Panc1 (cell line): Measurements from ENCODE around the gene TPM4. TPM values are rescaled to one million over a fixed set of nuclear protein-coding genes. Genes with fewer than 3 reads are reported as not detected.
"Not testable (repeated sequence)": the region's sequence is repeated elsewhere in the genome, so short reads cannot be mapped to it uniquely, and the experiment has no call there.

ENCODE experiments used
- ATAC-seq: fragments of 200-7000 bp; cut with Tn5 transposase; 2 replicates; pipeline ENCODE4 v1.9.1; 2020; ENCODE audit warnings: mild to moderate bottlenecking, moderate library complexity
- BruUV-seq: library from RNA; stranded (reverse); fragments of 400-500 nt; replicated peaks from 2 replicates; lab custom pipeline; 2021; lab: Mats Ljungman, UMichigan
- CTCF ChIA-PET: fragments of 300-600 bp; sonication (Branson Sonifier 250); formaldehyde crosslinking; loops from one replicate; lab custom pipeline; 2022; ENCODE audit warnings: antibody characterized with exemption; lab: Charles Lee
- POLR2A ChIA-PET: fragments of 300-600 bp; sonication (Branson Sonifier 250); formaldehyde crosslinking; loops from one replicate; lab custom pipeline; 2022; ENCODE audit warnings: antibody characterized with exemption; lab: Charles Lee
- DNase-seq: peaks from one replicate; pipeline ENCODE4 v3.0.0-alpha.2; 2010; ENCODE audit warnings: low read depth, low spot score
- H3K27ac ChIP-seq: 2 replicates; pipeline ENCODE4 v1.5.1; 2011; ENCODE audit warnings: mild to moderate bottlenecking, low read length, inconsistent platforms
- H3K27me3 ChIP-seq: fragments of 200-500 bp; sonication (Bioruptor generic); 2 replicates; pipeline ENCODE4 v1.6.0; 2014; ENCODE audit warnings: low read length, inconsistent platforms; ENCODE audit not compliant: control insufficient read depth, insufficient read depth
- H3K36me3 ChIP-seq: fragments of 200-500 bp; sonication (Bioruptor generic); 2 replicates; pipeline ENCODE4 v1.5.1; 2014; ENCODE audit warnings: inconsistent platforms, mild to moderate bottlenecking, low read length, moderate library complexity; ENCODE audit not compliant: control insufficient read depth, insufficient read depth
- H3K4me1 ChIP-seq: 2 replicates; pipeline ENCODE4 v1.5.1; 2011; ENCODE audit warnings: inconsistent platforms, mild to moderate bottlenecking, low read length, moderate library complexity; ENCODE audit not compliant: control insufficient read depth, insufficient read depth
- H3K4me3 ChIP-seq, 2 experiments: 2 replicates each; pipeline ENCODE4 v1.5.1; 2011 to 2012; ENCODE audit warnings: low read depth in 2 of 2, low read length in 2 of 2, mild to moderate bottlenecking in 2 of 2, inconsistent platforms in 1 of 2, moderate library complexity in 1 of 2
- H3K9me3 ChIP-seq: fragments of 200-500 bp; sonication (Bioruptor generic); 2 replicates; pipeline ENCODE4 v1.5.1; 2014; ENCODE audit warnings: low read depth, mild to moderate bottlenecking, inconsistent platforms, low read length, moderate library complexity; ENCODE audit not compliant: control insufficient read depth, insufficient read depth
- CTCF ChIP-seq: fragments of 450-650 bp; IDR thresholded peaks from 2 replicates; pipeline ENCODE4 v1.5.1; 2017; ENCODE audit warnings: mild to moderate bottlenecking
- POLR2AphosphoS5 ChIP-seq: IDR thresholded peaks from 2 replicates; pipeline ENCODE4 v1.6.1; 2012; ENCODE audit warnings: mild to moderate bottlenecking, low read depth, low read length, moderate library complexity
- REST ChIP-seq, 2 experiments: IDR thresholded peaks; 2 replicates each; pipeline ENCODE4 v1.6.1; 2011 to 2012; ENCODE audit warnings: low read depth in 2 of 2, control low read depth in 1 of 2, low read length in 1 of 2, mild to moderate bottlenecking in 1 of 2, moderate library complexity in 1 of 2; ENCODE audit not compliant: insufficient read depth in 1 of 2
- SIN3A ChIP-seq: IDR thresholded peaks from 2 replicates; pipeline ENCODE4 v1.6.1; 2012; ENCODE audit warnings: low read depth, mild to moderate bottlenecking, low read length, moderate library complexity, borderline replicate concordance; ENCODE audit not compliant: insufficient read depth
- TCF7L2 ChIP-seq: IDR thresholded peaks from 2 replicates; pipeline ENCODE4 v1.6.1; 2011; ENCODE audit warnings: mild to moderate bottlenecking, low read depth, low read length, inconsistent platforms
- in situ Hi-C: cut with HindIII; loops from 2 replicates; pipeline ENCODE4 v1.10.0; 2016; ENCODE audit warnings: low sequenced_read_pairs, low pct_unique_long_range_greater_than_20kb
- intact Hi-C: fragments of 100-400 bp; cut with micrococcal nuclease; formaldehyde crosslinking; loops from one replicate; pipeline ENCODE4 v1.10.0; 2022; ENCODE audit not compliant: unreplicated experiment
- total RNA-seq: library from RNA; stranded (reverse); gene quantifications from one replicate; pipeline ENCODE4 v1.2.1, GENCODE V29; 2021; ENCODE audit not compliant: unreplicated experiment

TPM4 gene
- total RNA-seq, 1 experiment from 2014 or later = 165 TPM

- no peak overlapping the region for H3K4me3 ChIP-seq
- no peaks in the 10 kb centered on the region; the same call in none of the 2 replicates for H3K36me3 ChIP-seq
- no TSS peak for BruUV-seq
- in situ Hi-C loops (no loop called here), intact Hi-C loops (no loop called here)
- TF ChIP-seq SIN3A = no peak
- H3K9me3 ChIP-seq = no peaks in the 10 kb centered on the region
- no peak overlapping the region for H3K27ac ChIP-seq
- H3K27me3 ChIP-seq = no peaks in the 10 kb centered on the region
- no peak for DNase-seq
- H3K4me1 ChIP-seq = no peaks in the 10 kb centered on the region
- ChIA-PET CTCF (no interaction called here), POLR2A (no interaction called here)
- no peak for ATAC-seq
Measured at GRCh38 chr19:16118489-16119033, 42.3 kb downstream of the TPM4 start.

GRCh38 chr19:16119075-16119857, 43.0 kb downstream of the TPM4 start:
- H3K9me3 ChIP-seq, ATAC-seq, DNase-seq, BruUV-seq, in situ Hi-C loops, intact Hi-C loops, H3K36me3 ChIP-seq, H3K4me1 ChIP-seq, H3K27me3 ChIP-seq, H3K4me3 ChIP-seq, POLR2A ChIA-PET, CTCF ChIA-PET, H3K27ac ChIP-seq: not testable (repeated sequence)

- ChIA-PET POLR2A (no interaction called here), CTCF (no interaction called here)
- in situ Hi-C loops = no loop called here
Measured at GRCh38 chr19:16121141-16121540, 44.8 kb downstream of the TPM4 start.

More at GRCh38 chr19:16121141-16121540, 44.8 kb downstream of the TPM4 start:
- no peaks in the 10 kb centered on the region; the same call in none of the 2 replicates for H3K36me3 ChIP-seq
- TF ChIP-seq TCF7L2 (no peak), SIN3A (no peak), POLR2AphosphoS5 (no peak), REST (IDR thresholded peaks at IDR 0.05; ENCODE audit: insufficient read depth in 1 of 2, low read depth in 2 of 2, low read length in 1 of 2) (no peak), CTCF (no peak)
- H3K4me1 ChIP-seq = no peaks in the 10 kb centered on the region
- H3K27ac ChIP-seq = no peak overlapping the region
- intact Hi-C loops = no loop called here
- no peak for ATAC-seq
- no peak overlapping the region for H3K4me3 ChIP-seq
- no peaks in the 10 kb centered on the region for H3K27me3 ChIP-seq
- no peak for DNase-seq
- BruUV-seq = no TSS peak
- H3K9me3 ChIP-seq = no peaks in the 10 kb centered on the region
